ENCODE results near the gene EPS8L2. TPM values are rescaled to one million over a fixed set of nuclear protein-coding genes. Genes with fewer than 3 reads are reported as not detected.
"Not testable (repeated sequence)": the region's sequence is repeated elsewhere in the genome, so short reads cannot be mapped to it uniquely, and the experiment has no call there.

Gene EPS8L2
- total RNA-seq, 1 donor from 2014 or later: 12.7 TPM

GRCh38 chr11:733072-733471, 27.0 kb downstream of the EPS8L2 start:
- TF ChIP-seq, protein P1, sequence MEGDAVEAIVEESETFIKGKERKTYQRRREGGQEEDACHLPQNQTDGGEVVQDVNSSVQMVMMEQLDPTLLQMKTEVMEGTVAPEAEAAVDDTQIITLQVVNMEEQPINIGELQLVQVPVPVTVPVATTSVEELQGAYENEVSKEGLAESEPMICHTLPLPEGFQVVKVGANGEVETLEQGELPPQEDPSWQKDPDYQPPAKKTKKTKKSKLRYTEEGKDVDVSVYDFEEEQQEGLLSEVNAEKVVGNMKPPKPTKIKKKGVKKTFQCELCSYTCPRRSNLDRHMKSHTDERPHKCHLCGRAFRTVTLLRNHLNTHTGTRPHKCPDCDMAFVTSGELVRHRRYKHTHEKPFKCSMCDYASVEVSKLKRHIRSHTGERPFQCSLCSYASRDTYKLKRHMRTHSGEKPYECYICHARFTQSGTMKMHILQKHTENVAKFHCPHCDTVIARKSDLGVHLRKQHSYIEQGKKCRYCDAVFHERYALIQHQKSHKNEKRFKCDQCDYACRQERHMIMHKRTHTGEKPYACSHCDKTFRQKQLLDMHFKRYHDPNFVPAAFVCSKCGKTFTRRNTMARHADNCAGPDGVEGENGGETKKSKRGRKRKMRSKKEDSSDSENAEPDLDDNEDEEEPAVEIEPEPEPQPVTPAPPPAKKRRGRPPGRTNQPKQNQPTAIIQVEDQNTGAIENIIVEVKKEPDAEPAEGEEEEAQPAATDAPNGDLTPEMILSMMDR (IDR thresholded peaks at IDR 0.05; ENCODE audit: partially characterized antibody, unreplicated experiment): no peak
- Mint-ChIP-seq H3K4me1 (ENCODE audit: low read depth, unreplicated experiment) (peaks cover 11% of the 10 kb centered on the region), H3K36me3 (ENCODE audit: unreplicated experiment) (no peaks in the 10 kb centered on the region), H3K4me3 (ENCODE audit: unreplicated experiment) (no peak overlapping the region), H3K27me3 (ENCODE audit: unreplicated experiment) (peaks cover 3% of the 10 kb centered on the region), H3K27ac (ENCODE audit: unreplicated experiment) (no peak overlapping the region), H3K9me3 (ENCODE audit: unreplicated experiment) (peaks cover 4% of the 10 kb centered on the region)
- no peak for DNase-seq

DNA sequence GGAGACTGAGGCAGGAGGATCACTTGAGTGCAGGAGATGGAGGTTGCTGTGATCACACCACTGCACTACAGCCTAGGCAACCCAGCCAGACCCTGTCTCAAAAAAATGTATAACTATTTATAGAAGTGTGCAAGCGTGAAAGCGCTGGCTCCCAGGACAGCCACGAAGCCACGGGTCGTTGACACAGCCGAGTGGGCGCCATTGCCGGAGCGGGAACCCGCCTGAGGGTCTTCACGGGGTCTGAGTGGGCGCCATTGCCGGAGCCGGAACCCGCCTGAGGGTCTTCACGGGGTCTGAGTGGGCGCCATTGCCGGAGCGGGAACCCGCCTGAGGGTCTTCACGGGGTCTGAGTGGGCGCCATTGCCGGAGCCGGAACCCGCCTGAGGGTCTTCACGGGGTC, 28.5 kb downstream of the EPS8L2 start:
- not testable (repeated sequence) for DNase-seq; H3K9me3 Mint-ChIP-seq (ENCODE audit: unreplicated experiment); H3K4me3 Mint-ChIP-seq (ENCODE audit: unreplicated experiment); H3K27ac Mint-ChIP-seq (ENCODE audit: unreplicated experiment); H3K36me3 Mint-ChIP-seq (ENCODE audit: unreplicated experiment); H3K27me3 Mint-ChIP-seq (ENCODE audit: unreplicated experiment)
- peaks cover 12% of the 10 kb centered on the region for H3K4me1 Mint-ChIP-seq (ENCODE audit: low read depth, unreplicated experiment)

DNA sequence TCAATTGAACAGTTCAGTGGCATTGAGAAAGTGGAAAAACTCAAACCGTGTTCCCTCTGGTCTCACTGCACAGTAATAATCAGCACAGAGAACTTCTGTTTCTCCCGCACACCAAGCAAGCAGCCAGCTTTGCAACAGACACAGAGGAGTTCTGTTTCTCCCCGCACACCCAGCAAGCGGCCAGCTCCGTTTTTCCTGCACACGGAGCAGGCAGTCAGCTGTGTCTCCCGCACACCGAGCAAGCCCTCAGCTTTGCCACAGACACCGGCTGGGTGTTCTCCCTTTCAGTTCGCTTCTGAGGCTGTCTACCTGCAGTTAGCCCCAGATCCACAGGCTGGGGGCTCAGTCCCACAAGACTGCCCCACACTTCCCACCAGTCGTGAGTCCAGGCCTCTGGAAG, 31.3 kb downstream of the EPS8L2 start:
- peak overlapping the region; percentile 75 for H3K27ac Mint-ChIP-seq (ENCODE audit: unreplicated experiment)
- no peak overlapping the region for H3K4me3 Mint-ChIP-seq (ENCODE audit: unreplicated experiment)
- H3K27me3 Mint-ChIP-seq (ENCODE audit: unreplicated experiment): peaks cover 8% of the 10 kb centered on the region
- H3K9me3 Mint-ChIP-seq (ENCODE audit: unreplicated experiment): peaks cover 7% of the 10 kb centered on the region
- H3K4me1 Mint-ChIP-seq (ENCODE audit: low read depth, unreplicated experiment): peaks cover 12% of the 10 kb centered on the region
- no peaks in the 10 kb centered on the region for H3K36me3 Mint-ChIP-seq (ENCODE audit: unreplicated experiment)
- DNase-seq: no peak
- TF ChIP-seq, protein P1 (IDR thresholded peaks at IDR 0.05; ENCODE audit: partially characterized antibody, unreplicated experiment): no peak

DNA sequence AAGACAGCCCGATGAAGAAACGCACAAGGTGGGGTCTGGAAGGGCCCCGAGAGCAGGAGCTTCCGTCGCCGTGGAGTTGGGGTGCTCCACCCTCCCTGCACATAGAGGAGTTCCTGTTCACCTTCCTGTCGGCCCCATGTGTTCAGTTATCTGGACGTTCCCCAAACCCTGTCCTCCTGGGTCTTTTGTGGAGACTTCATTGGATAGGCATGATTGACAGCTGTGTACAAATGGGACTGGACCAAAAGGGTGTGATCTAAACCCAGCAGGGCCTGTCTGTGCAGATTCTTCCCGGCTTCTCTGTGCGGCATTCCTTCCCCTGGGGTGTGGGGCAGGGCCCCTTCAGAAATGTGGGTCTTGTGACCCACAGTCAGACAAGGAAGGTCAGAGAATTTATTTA, 31.9 kb downstream of the EPS8L2 start:
- H3K4me1 Mint-ChIP-seq (ENCODE audit: low read depth, unreplicated experiment): peaks cover 12% of the 10 kb centered on the region
- H3K27me3 Mint-ChIP-seq (ENCODE audit: unreplicated experiment); H3K36me3 Mint-ChIP-seq (ENCODE audit: unreplicated experiment); H3K9me3 Mint-ChIP-seq (ENCODE audit: unreplicated experiment); H3K27ac Mint-ChIP-seq (ENCODE audit: unreplicated experiment); DNase-seq: not testable (repeated sequence)
- peak overlapping the region; percentile 30 for H3K4me3 Mint-ChIP-seq (ENCODE audit: unreplicated experiment)

GRCh38 chr11:742156-742546, 36.1 kb downstream of the EPS8L2 start:
- Mint-ChIP-seq H3K36me3 (ENCODE audit: unreplicated experiment) (no peaks in the 10 kb centered on the region), H3K4me1 (ENCODE audit: low read depth, unreplicated experiment) (peaks cover 12% of the 10 kb centered on the region), H3K27ac (ENCODE audit: unreplicated experiment) (no peak overlapping the region), H3K4me3 (ENCODE audit: unreplicated experiment) (no peak overlapping the region), H3K9me3 (ENCODE audit: unreplicated experiment) (peaks cover 7% of the 10 kb centered on the region), H3K27me3 (ENCODE audit: unreplicated experiment) (peaks cover 5% of the 10 kb centered on the region)
- DNase-seq: no peak
- TF ChIP-seq, protein P1 (IDR thresholded peaks at IDR 0.05; ENCODE audit: partially characterized antibody, unreplicated experiment): no peak

GRCh38 chr11:742571-743201, 36.7 kb downstream of the EPS8L2 start:
- peaks cover 6% of the 10 kb centered on the region for H3K4me1 Mint-ChIP-seq (ENCODE audit: low read depth, unreplicated experiment)
- H3K27ac Mint-ChIP-seq (ENCODE audit: unreplicated experiment): no peak overlapping the region
- no peaks in the 10 kb centered on the region for H3K36me3 Mint-ChIP-seq (ENCODE audit: unreplicated experiment)
- DNase-seq: no peak
- peaks cover 7% of the 10 kb centered on the region for H3K9me3 Mint-ChIP-seq (ENCODE audit: unreplicated experiment)
- H3K27me3 Mint-ChIP-seq (ENCODE audit: unreplicated experiment): peaks cover 5% of the 10 kb centered on the region
- H3K4me3 Mint-ChIP-seq (ENCODE audit: unreplicated experiment): no peak overlapping the region
- TF ChIP-seq, protein P1 (IDR thresholded peaks at IDR 0.05; ENCODE audit: partially characterized antibody, unreplicated experiment): no peak
